GM21619 (cell line): ENCODE results near the gene TMCO4.

Experiments
- ATAC-seq: cut with Tn5 transposase; IDR thresholded peaks from one replicate; pipeline ENCODE4 v1.9.1; 2021; ENCODE audit not compliant: unreplicated experiment

Gene TMCO4

DNA sequence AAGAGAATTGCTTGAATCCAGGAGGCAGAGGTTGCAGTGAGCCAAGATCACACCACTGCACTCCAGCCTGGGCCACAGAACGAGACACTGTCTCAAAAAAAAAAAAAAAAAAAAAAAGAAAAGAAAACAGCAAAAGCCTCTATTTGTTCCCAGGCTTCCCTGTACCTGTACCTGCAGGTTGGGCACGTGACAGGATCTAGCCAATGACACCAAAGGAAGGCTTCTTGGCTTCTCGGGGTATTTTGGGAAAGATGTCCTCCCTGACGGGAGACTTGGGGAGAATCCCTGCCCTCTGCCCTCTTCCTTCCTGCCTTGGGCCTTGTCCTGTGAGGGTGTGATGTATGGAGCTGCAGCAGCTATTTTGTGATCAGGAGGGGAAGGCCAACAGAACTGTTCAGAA is 22.8 kb downstream of the TMCO4 start:
- ATAC-seq, result no peak

DNA sequence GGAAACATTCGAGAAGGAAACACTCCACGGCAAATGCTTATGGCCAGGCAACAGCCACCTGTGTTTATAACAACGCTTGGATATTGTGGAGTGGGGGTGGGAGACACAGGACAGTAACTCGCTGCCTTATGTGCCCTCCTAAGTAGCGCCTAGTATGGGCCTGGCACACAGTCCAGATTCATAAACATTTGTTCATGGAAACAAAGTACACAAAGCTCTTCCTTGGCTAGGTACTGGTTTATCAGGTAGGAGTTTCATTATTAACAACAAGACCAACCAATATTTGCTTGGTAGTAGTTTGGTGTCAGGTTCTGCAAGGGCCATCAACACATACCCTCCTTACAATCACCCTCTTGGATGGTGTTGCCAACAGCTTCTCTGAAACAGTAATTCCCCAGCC is 23.4 kb downstream of the TMCO4 start:
- no peak for ATAC-seq

DNA sequence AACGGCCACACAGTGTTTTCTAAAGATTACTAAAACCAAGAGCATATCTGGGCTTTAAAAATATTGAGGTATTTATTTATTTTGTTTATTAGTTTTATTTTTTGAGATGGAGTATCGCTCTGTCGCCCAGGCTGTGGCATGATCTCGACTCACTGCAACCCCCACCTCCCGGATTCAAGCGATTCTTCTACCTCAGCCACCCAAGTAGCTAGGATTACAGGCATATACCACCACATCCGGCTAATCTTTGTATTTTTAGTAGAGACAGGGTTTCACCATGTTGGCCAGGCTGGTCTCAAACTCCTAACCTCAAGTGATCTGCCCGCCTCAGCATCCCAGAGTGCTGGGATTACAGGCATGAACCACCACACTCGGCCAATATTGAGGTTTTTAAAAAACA is 23.9 kb downstream of the TMCO4 start:
- no peak for ATAC-seq

DNA sequence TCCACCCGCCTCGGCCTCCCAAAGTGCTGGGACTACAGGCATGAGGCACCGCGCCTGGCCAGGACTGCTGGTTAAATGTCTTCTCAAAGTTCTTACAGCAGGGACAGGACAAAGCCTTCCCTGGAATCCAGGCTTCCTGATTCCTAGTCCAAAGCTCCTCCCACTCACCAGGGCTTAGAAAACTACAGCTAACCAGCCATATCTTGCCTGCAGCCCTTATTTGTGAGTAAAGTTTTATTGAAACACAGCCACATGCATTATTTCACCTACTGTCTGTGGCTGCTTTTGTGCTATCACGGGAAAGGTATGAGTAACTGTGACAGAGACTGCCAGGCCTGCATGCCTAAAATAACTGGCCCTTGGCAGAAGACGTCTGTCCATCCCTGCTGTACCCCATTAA is 24.4 kb downstream of the TMCO4 start:
- ATAC-seq, result no peak

DNA sequence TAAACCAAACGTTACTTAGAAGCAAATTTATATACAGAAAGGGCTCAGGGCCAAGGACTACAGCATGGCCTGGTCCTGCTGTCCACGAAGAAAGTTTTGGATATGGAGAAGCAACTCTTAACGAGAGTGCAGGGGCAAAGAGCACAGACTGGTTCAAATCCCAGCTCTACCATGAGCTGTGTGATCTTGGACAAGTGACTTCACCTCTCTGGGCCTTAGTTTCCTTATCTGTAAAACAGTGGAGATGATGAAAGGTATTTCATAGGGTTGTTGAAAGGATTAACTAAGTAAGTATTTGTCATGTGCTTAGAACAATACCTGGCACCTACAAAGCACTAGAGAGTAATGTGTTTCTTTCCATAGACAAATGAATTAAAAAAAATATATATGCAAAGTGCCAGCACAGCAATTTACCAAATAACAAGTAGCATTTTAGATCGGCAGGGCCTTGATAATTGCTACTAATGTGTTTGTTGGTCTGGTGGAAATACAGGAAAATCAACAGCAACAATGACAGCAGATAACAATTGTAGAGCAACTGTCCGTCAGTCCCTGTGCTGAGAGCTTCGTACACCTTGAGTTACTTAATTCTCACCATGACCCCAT is 25.4 kb downstream of the TMCO4 start:
- ATAC-seq, result no peak

DNA sequence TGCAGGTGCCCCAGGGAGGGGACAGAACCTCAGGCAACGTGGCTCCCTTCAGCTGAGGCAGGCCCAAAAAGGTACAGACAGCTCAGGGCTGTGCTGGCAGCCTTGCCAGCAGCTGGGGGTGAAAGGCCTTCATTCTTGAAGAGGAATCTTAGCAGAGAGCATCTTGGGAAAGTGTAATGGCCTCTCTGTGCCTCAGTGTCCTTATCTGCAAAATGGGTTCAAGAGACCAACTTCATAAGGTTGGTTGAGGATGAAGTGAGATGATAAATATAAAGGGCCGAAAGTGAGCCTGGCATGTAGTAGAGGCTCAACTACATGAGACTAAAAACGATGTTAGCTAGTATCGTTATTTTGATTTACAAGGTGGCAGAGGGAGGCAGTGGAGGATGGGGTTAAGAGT is 26.2 kb downstream of the TMCO4 start:
- no peak for ATAC-seq

DNA sequence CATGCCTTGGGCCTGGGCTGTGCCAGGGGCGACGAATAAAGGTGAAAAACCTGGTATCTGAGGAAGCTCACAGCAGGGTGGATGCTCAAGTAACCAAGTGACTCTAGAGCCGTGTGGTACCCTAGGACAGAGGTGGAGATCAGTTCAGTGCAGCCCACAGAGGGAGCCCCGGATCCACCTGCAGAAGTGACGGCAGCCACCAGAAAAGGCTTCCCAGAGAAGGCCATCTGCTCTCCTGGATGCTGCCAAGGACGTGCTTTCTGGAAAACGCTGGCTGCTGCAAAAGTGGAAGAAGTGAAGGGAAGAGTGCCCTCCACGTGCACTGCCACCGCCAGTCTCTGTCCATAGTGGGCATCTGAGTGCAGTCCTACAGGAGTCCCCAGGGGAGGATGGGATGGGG is 27.7 kb downstream of the TMCO4 start:
- ATAC-seq, result no peak

DNA sequence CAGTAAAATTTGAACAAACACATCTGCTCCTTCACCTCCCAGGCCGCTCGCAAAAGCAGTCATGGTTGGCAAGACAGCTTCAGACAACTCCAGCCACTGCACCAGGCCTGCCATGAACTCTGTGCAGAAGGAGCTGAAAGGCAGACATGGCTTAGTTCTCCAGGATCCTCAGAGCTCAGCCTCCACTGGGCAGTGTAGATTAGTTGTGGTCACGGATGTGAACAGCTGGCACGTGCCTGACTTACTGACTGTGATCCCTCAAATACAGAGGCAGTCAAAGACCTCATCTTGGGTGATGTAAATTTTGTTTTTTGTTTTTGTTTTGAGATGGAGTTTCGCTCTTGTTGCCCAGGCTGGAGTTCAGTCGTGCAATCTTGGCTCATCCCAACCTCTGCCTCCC is 28.4 kb downstream of the TMCO4 start:
- ATAC-seq, result no peak

DNA sequence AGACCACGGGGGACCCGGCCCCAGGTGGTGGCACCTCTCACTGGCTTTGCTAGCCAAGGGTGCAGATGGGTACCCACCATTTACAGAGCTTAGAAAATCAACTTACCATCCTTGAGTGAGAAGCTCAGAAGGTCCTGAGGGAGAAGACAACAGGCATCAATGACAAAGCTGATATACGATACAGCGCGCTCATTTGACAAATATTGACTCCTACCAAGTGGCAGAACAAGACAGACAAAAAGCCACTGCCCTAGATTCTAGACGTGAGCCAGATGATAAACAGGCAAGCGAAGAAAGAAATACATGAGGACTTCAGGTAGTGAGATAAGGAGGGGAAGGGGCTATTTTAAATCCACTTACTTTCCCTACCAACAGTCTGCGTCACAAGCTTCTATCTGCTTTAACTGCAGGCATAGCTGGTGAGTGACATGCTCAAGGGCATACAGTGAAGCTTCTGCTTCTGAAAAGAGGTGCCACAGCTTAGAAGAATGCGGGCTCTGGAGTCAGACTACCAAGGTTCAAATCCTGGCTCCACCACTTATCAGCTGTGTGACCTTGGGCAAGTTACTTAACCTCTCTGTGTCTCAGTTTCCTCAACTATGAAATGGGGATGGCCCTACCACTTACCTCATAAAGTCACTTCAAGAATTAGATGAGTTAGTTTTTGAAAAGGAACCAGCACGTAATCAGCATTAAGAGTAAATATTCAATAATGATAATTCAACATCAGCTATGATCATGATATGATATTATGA is 29.1 kb downstream of the TMCO4 start:
- ATAC-seq, result no peak

DNA sequence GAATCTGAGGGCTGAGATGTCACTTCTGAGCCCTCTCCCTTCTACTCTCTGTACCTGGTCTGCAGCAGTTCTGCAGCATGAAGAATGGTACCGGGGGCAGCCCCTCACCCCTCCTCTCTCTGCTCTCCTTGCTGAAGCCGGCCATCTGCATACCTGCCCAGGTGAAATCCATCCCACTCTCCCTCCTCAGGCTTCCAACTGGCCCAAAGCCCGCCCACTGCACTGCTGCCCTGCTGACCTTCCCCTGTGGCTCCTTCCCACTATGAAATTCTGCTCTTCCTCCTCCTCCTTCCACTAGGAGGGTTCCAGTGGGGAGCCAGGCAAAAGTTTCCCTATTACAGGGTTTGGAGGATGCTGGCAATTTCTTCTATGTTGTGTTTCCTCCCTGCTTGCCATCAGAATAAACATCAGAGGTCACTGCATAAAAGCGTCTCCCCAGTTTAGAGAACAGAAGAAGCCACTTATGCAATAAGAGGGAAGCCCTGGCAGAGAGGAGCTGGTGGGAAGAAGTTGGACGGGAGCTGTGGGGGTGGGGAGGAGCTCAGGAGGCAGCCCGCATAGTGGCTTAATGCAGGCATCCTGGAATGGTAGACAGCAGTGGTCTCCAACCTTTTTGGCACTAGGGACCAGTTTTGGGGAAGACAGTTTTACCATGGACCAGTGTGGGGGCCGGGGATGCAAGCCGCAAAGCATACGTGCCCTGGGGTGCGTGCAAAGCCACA is 30.3 kb downstream of the TMCO4 start:
- ATAC-seq, result no peak

DNA sequence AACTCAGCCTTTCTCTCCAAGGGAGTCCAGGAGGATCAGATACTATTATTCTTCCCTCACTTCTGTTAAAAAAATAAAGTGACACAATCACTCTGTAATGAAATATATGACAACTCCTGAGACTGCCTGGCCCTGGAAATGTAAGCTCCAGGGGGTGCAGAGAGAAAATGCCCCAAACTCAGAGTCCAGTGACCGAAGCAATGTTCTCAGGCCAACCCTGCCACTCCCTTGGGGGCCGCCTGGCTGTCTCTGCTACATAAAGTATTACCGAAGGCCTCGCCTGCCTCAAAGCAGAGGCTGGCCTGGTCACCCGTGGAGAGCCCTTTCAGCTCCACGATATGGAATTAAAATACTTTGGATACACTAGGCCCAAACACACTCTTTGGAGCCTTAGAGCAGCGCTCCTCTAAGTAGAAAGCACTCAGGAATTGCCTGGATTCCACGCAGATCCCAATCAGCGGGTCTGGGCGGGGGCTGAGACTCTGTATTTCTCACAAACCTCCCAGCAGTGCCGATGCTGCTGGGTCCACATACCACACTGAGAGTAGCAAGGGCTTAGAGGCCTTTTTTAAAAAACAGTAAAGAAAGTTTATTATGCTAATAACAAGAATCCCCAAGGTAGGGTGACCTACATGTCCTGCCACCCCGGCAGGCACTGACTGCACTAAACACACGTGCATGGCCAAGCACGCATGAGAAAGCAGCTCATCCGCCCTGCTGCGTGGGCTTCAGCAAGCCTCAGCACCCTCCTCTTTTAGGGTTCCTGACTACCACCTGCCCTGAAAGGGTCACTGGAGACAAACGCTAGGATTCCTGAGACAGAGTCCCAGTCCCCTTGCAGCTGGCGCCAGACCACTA is 31.1 kb downstream of the TMCO4 start:
- ATAC-seq, result no peak

DNA sequence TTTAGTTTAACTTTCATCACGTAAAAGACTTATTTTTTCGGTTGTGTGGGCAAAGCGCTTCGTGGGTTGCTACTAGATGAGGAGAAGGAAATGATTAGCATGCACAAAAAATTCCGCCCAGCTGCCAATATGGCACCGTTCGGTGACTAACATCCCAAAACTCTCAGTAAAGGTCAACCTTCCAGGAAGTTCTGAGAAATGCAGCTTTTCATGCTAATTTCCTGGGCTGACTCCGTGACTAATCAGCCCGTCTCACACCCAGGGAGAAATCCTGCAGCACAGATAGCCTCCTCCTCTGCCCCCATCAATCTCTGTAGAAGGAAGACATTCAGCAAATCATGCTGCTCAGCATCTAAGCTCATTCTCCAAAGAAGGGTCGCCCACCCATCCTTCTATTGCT is 34.1 kb downstream of the TMCO4 start:
- ATAC-seq, result no peak

DNA sequence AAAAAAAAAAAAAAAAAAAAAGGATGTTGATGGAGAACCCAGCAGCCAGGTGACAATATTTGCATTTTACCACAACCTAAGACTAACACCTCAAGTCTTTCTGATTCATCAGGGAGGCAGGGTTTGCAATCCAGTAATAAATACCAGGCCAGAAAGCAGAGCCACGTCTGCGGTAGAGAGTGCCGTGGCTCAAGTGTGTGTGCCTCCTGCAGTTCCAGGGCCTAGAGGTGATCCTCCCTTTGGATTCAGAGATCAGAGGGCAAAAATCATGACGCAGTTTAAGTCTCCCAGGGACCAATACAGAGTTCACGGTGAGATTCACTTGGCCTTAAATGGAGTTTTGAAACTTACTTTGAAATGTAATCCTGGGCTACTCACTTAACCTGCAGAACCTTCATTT is 34.9 kb downstream of the TMCO4 start:
- no peak for ATAC-seq

DNA sequence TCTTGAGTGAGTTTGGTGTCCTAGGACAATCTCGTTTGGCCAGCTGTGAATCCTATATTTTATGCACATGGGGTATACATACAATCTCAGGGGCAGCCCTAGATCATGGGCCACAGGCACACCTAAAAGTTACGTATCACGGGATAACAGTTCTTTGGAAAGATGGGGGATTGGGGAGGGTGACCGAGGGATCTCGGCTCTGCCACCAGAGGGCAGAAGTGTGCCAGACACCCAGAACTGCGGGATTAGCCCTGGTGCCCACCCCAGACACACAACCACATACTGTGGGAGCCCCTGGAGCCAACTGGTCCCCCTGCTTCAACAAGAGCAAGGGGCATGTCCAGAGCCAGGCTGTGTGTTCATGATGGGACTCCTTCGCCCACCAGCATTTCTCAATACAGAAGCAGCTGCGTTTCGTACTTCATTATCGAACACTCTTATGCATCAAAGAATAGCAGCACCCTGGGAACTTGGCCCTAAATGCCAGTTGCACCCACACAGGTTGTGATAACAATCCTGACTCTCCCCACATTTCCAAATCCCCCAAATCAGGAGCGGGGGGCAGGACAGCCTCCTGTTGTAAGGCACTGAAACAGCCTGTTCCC is 37.4 kb downstream of the TMCO4 start:
- ATAC-seq, result no peak

DNA sequence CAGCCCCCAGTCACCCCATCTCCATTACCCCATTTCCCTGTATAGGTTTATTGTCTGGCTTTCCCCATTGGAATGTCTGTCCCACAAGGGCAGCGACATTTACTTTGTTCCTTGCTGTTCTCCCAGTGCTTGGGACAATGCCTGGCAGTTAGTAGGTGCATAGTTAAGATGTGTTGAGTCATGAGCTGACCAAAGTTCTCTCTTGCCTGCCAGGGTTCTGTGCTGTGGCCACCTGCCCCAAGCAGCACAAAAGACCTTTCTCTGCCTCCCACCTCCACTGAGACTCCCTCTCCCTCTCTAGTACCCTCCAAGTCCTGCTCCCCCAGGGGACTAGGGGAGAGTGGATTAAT is 40.0 kb downstream of the TMCO4 start:
- no peak for ATAC-seq

DNA sequence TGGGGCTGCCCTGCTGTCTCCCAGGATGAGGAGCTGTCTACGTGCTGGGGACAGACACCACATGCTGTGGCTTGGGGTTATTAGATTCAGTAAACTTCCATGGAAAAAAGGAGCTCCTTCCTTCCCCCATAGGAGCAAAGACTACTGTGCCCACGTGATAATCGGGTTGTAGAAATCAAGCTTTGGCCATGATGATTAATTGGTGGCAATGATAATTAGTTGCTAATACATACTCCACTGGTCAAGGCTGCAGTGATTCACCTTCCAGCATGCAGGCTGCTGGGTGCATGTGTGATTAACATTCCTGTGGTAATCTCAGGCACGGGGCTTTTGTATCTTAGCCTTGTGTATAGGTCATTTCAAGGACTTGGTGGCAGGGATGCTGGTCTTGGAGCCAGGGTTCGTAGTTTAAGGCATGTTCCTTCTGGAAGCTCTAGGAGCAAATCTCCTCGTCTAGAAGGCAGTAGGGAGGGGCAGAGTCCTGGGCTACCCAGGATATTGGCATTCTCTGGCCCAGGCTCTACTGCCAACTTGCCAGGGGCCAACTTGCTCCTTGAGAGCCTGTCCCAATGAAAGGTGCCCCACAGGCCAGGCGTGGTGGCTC is 41.4 kb downstream of the TMCO4 start:
- ATAC-seq, result no peak

DNA sequence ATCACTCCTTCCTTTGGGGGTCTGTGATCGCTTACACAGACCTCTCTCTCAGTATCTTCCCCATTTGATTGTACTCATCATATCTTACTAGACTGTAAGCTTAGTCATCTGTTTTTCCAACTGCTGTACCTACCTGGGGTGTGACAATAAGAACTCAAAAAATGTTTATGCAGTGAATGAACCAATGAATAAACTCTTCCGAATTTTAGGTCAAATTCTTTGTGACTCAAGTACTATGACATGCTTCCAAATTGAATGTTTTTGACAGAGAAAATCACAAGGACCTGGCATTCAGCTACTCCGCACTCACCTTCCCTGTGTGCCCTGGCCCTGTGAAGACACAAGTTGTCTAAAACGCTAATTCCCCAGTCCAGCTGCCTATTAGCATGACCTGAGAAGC is 42.1 kb downstream of the TMCO4 start:
- ATAC-seq, result no peak

DNA sequence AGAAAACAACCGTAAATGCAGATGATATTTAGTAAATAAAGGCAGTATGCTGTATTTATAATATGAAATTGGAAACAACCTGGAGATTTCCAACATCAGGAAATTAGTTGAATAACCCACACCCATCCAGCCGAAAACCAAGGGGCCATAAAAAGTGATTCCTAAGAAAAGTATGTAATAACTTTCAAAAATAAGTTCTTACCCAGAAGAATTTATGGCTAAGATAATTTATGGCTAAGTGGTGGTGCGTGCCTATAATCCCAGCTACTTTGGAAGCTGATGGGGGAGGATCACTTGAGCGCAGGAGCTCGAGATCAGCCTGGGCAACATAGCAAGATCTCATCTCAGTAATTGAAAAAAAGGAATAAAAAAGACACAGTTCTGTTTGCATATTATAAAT is 43.2 kb downstream of the TMCO4 start:
- no peak for ATAC-seq

DNA sequence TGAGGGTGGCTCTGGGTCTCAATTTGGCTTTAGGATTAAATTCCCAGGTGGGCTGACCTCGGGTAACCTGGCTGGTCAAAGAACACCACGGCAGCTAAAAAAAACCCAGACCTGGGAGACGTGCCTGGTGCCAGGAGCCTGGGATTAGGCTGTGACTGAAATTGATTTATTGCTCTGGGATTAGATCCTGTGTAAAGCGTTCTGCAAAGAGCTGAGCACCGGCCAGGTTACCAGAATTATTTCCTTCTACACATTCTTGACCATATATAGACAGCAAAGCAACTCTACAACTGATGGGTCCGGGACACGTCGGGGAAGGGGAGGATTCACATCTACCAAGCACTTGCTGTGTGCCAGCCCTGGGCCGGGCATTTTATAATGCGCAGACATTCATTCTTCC is 45.2 kb downstream of the TMCO4 start:
- ATAC-seq, result no peak

DNA sequence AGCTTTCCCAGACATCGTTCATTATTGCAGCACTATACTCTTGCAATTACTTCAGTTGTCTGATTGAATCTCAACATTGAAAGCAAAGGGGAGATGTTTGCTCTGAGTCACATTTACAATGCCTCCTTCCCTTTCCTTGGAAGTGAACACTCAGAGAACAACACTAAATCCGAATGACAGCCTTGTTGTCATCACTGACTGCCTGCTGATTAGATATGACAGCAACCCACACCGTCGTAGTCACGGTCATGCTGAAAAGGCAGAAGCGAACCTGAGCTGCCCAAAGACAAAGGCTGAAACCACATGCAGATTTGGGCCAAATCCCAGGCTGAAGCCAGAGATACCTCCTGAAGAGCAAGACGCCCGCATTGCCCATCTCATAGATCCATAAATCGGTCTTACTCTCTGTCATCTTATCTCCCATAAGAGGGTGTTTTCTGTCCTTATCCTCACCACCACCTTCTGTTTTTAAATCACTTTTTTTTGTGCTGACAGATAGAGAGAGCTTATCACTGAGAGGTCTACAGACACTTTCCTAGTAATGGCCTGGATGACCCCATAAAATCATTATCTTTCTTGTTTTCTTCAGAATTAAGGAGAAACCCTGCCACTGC is 47.5 kb downstream of the TMCO4 start:
- no peak for ATAC-seq
